ENCODE data around the gene B3GNT8. TPM values are rescaled to one million over a fixed set of nuclear protein-coding genes. Genes with fewer than 3 reads are reported as not detected.

Gene B3GNT8
- total and polyA plus RNA-seq, 12 donors: 3.3 to 13.3 (median 8.8) TPM

GRCh38 chr19:41377977-41378709 lies 49.0 kb downstream of the B3GNT8 start:
- intact Hi-C loops (cut with DNase I): no loop called here
- H3K4me1 ChIP-seq: peaks cover 0 to 51% (median 27%) of the 10 kb centered on the region in 9 donors
- H3K36me3 ChIP-seq: peaks cover 0 to 15% (median 0%) of the 10 kb centered on the region in 9 donors
- 44 to 58% methylated on average over 9 of the region's 9 CpGs for WGBS, 2 donors
- ATAC-seq (peak in 1 of 8 donors; percentile 10), DNase-seq (no peak)
- H3K27ac ChIP-seq: peak overlapping the region in 3 of 10 donors; percentile 24 to 40 (median 30)
- no peak overlapping the region for H3K4me3 ChIP-seq
- no peaks in the 10 kb centered on the region for H3K9me3 ChIP-seq
- TF ChIP-seq CTCF (IDR thresholded peaks at IDR 0.05): peak in 1 of 9 donors; percentile 34
- no peaks in the 10 kb centered on the region for H3K27me3 ChIP-seq

- DNase-seq (no peak), ATAC-seq (peak in 3 of 8 donors; percentile 15 to 18 (median 15))
- intact Hi-C loops (cut with DNase I): no loop called here
- Histone ChIP-seq H3K4me3 (peak overlapping the region in 9 of 10 donors; percentile 44 to 77 (median 55)), H3K27me3 (no peaks in the 10 kb centered on the region), H3K27ac (peak overlapping the region; percentile 41 to 88 (median 66)), H3K9me3 (no peaks in the 10 kb centered on the region), H3K4me1 (peaks cover 0 to 51% (median 27%) of the 10 kb centered on the region in 9 donors), H3K36me3 (peaks cover 0 to 7% (median 0%) of the 10 kb centered on the region in 9 donors)
- no peak for TF ChIP-seq CTCF (IDR thresholded peaks at IDR 0.05)
- WGBS, 2 donors: 76 to 78% methylated on average over 8 of the region's 8 CpGs
Measured at GRCh38 chr19:41376998-41377365, 50.2 kb downstream of the B3GNT8 start.

GRCh38 chr19:41376241-41376997 lies 50.8 kb downstream of the B3GNT8 start, which contains the start of gene TMEM91:
TMEM91 (plus strand) TSS chr19:41376533; CDS start chr19:41378310, 1,777 bp downstream.
- DNase-seq (peak; percentile 29 to 48), ATAC-seq (peak; percentile 41 to 62 (median 50))
- 1 to 2% methylated on average over 47 of the region's 47 CpGs for WGBS, 2 donors
- peak within 1 kb of the TSS; percentile 44 to 77 (median 58) for H3K4me3 ChIP-seq
- peaks cover 0 to 2% (median 0%) of the 10 kb centered on the region in 9 donors for H3K36me3 ChIP-seq
- peaks cover 0 to 51% (median 27%) of the 10 kb centered on the region in 9 donors for H3K4me1 ChIP-seq
- intact Hi-C loops (cut with DNase I): no loop called here
- H3K27me3 ChIP-seq: no peaks in the 10 kb centered on the region
- no peaks in the 10 kb centered on the region for H3K9me3 ChIP-seq
- peak within 1 kb of the TSS; percentile 41 to 88 (median 66) for H3K27ac ChIP-seq
- no peak for TF ChIP-seq CTCF (IDR thresholded peaks at IDR 0.05)

Other genes with a start within 250 kb of the B3GNT8 start
- 1 to 10 TPM in 1 of 10 donors, under 1 TPM in 4, not detected in 5; 0.42 to 1.1 (median 0.59) TPM for gene CYP2S1, start 234.2 kb downstream of the B3GNT8 start, total RNA-seq
- under 1 TPM; 0.29 to 0.30 TPM for gene CYP2S1, start 234.2 kb downstream of the B3GNT8 start, polyA plus RNA-seq
- 10 to 100 TPM in 4 of 10 donors, 1 to 10 TPM in 6; 6.5 to 22.8 (median 9.8) TPM for gene AXL, start 208.2 kb downstream of the B3GNT8 start, total RNA-seq
- gene AXL, start 208.2 kb downstream of the B3GNT8 start, polyA plus RNA-seq: 10 to 100 TPM in 1 of 2 donors, 1 to 10 TPM in 1; 7.9 to 13.0 TPM
- gene HNRNPUL1, start 163.0 kb downstream of the B3GNT8 start, total RNA-seq: 100 to 1,000 TPM; 101 to 151 (median 108) TPM
- gene HNRNPUL1, start 163.0 kb downstream of the B3GNT8 start, polyA plus RNA-seq: 10 to 100 TPM; 55.5 to 65.6 TPM
- gene CCDC97, start 117.2 kb downstream of the B3GNT8 start, total RNA-seq: 10 to 100 TPM; 12.6 to 19.2 (median 16.4) TPM
- gene CCDC97, start 117.2 kb downstream of the B3GNT8 start, polyA plus RNA-seq: 10 to 100 TPM; 11.3 to 11.5 TPM
- gene TGFB1, start 73.5 kb downstream of the B3GNT8 start, total RNA-seq: 10 to 100 TPM in 8 of 10 donors, 1 to 10 TPM in 2; 9.7 to 44.9 (median 13.2) TPM
- 10 to 100 TPM; 14.0 to 19.9 TPM for gene TGFB1, start 73.5 kb downstream of the B3GNT8 start, polyA plus RNA-seq
- gene B9D2, start 63.2 kb downstream of the B3GNT8 start, total RNA-seq: 1 to 10 TPM in 9 of 10 donors, under 1 TPM in 1; 1.00 to 5.8 (median 2.3) TPM
- gene B9D2, start 63.2 kb downstream of the B3GNT8 start, polyA plus RNA-seq: 10 to 100 TPM in 1 of 2 donors, 1 to 10 TPM in 1; 2.5 to 12.6 TPM
- gene TMEM91, start 50.8 kb downstream of the B3GNT8 start, total RNA-seq: 1 to 10 TPM; 1.2 to 4.7 (median 2.0) TPM
- 10 to 100 TPM in 1 of 2 donors, 1 to 10 TPM in 1; 3.8 to 11.3 TPM for gene TMEM91, start 50.8 kb downstream of the B3GNT8 start, polyA plus RNA-seq
- 10 to 100 TPM; 10.6 to 17.8 (median 13.6) TPM for gene EXOSC5, start 30.0 kb downstream of the B3GNT8 start, total RNA-seq
- 10 to 100 TPM; 17.1 to 43.8 TPM for gene EXOSC5, start 30.0 kb downstream of the B3GNT8 start, polyA plus RNA-seq
- gene BCKDHA, start 29.6 kb downstream of the B3GNT8 start, total RNA-seq: 10 to 100 TPM; 35.5 to 63.0 (median 42.5) TPM
- 10 to 100 TPM; 19.5 to 74.6 TPM for gene BCKDHA, start 29.6 kb downstream of the B3GNT8 start, polyA plus RNA-seq
- gene DMAC2, start 12.5 kb upstream of the B3GNT8 start, total RNA-seq: 100 to 1,000 TPM in 5 of 10 donors, 10 to 100 TPM in 5; 80.8 to 139 (median 101) TPM
- gene DMAC2, start 12.5 kb upstream of the B3GNT8 start, polyA plus RNA-seq: 100 to 1,000 TPM; 103 to 118 TPM
- under 1 TPM in 1 of 10 donors, not detected in 9; 0.37 TPM for gene ERICH4, start 15.8 kb upstream of the B3GNT8 start, total RNA-seq
- gene ERICH4, start 15.8 kb upstream of the B3GNT8 start, polyA plus RNA-seq: under 1 TPM in 1 of 2 donors, not detected in 1; 0.10 TPM
- gene CEACAM21, start 148.8 kb upstream of the B3GNT8 start, total RNA-seq: 1 to 10 TPM in 3 of 10 donors, under 1 TPM in 6, not detected in 1; 0.26 to 3.3 (median 0.57) TPM
- under 1 TPM; 0.41 to 0.59 TPM for gene CEACAM21, start 148.8 kb upstream of the B3GNT8 start, polyA plus RNA-seq
- under 1 TPM in 6 of 10 donors, not detected in 4; 0.23 to 0.66 (median 0.46) TPM for gene CEACAM4, start 199.7 kb upstream of the B3GNT8 start, total RNA-seq
- under 1 TPM; 0.29 to 0.48 TPM for gene CEACAM4, start 199.7 kb upstream of the B3GNT8 start, polyA plus RNA-seq